H1 (cell line): ENCODE results near the gene KCNQ2. TPM values are rescaled to one million over a fixed set of nuclear protein-coding genes. Genes with fewer than 3 reads are reported as not detected.

Experiments
- BACH1 ChIP-seq: IDR thresholded peaks from 2 replicates; pipeline ENCODE4 v1.6.1; 2012; ENCODE audit warnings: low read length, improper control_type of control experiment
- BRCA1 ChIP-seq: IDR thresholded peaks from 2 replicates; pipeline ENCODE4 v1.6.1; 2012; ENCODE audit warnings: low read depth, low read length, improper control_type of control experiment
- CHD2 ChIP-seq: IDR thresholded peaks from 2 replicates; pipeline ENCODE4 v1.6.1; 2012; ENCODE audit warnings: low read length, improper control_type of control experiment
- E2F6 ChIP-seq: IDR thresholded peaks from 2 replicates; pipeline ENCODE4 v1.6.1; 2012; ENCODE audit warnings: inconsistent platforms
- EGR1 ChIP-seq: IDR thresholded peaks from 2 replicates; pipeline ENCODE4 v1.6.1; 2011; ENCODE audit warnings: low read depth, low read length, borderline replicate concordance
- EP300 ChIP-seq, 2 experiments: IDR thresholded peaks; 1 replicate in 1 of 2; 2 replicates in 1 of 2; pipeline ENCODE4 v1.6.1; 2011 to 2012; ENCODE audit warnings: low read depth in 2 of 2, low read length in 2 of 2, mild to moderate bottlenecking in 2 of 2, borderline replicate concordance in 1 of 2, inconsistent platforms in 1 of 2, moderate library complexity in 1 of 2
- FOSL1 ChIP-seq: IDR thresholded peaks from 2 replicates; pipeline ENCODE4 v1.6.1; 2011; ENCODE audit warnings: mild to moderate bottlenecking, low read depth, low read length, moderate library complexity; ENCODE audit not compliant: insufficient read depth
- GTF2F1 ChIP-seq: IDR thresholded peaks from 2 replicates; pipeline ENCODE4 v1.6.1; 2012; ENCODE audit warnings: low read depth, low read length, improper control_type of control experiment, borderline replicate concordance
- HDAC2 ChIP-seq, 2 experiments: fragments of 300-600 bp in 1 of 2; sonication (generic) in 1 of 2; IDR thresholded peaks; 2 replicates each; pipeline ENCODE4 v1.6.1; 2011 to 2012; ENCODE audit warnings: low read depth in 2 of 2, low read length in 2 of 2, mild to moderate bottlenecking in 2 of 2, moderate library complexity in 2 of 2, borderline replicate concordance in 1 of 2, inconsistent platforms in 1 of 2
- JUND ChIP-seq: IDR thresholded peaks from 2 replicates; pipeline ENCODE4 v1.6.1; 2011; ENCODE audit warnings: mild to moderate bottlenecking, improper control_type of control experiment, low read length
- MAFK ChIP-seq: IDR thresholded peaks from 2 replicates; pipeline ENCODE4 v1.6.1; 2012; ENCODE audit warnings: low read depth, mild to moderate bottlenecking, improper control_type of control experiment, low read length
- NANOG ChIP-seq: IDR thresholded peaks from 2 replicates; pipeline ENCODE4 v1.6.1; 2011; ENCODE audit warnings: low read length, low read depth, mild to moderate bottlenecking, inconsistent platforms; ENCODE audit not compliant: insufficient read depth, poor library complexity, severe bottlenecking
- NRF1 ChIP-seq: IDR thresholded peaks from 2 replicates; pipeline ENCODE4 v1.6.1; 2011; ENCODE audit warnings: mild to moderate bottlenecking, low read depth, low read length, improper control_type of control experiment
- POU5F1 ChIP-seq: IDR thresholded peaks from 2 replicates; pipeline ENCODE4 v1.6.1; 2011; ENCODE audit warnings: low read depth, mild to moderate bottlenecking, low read length, moderate library complexity
- RNF2 ChIP-seq: fragments of 200-900, 300-1000 bp; sonication (generic); IDR thresholded peaks from 2 replicates; pipeline ENCODE4 v1.7.1; 2016; ENCODE audit warnings: borderline replicate concordance, low read depth, mild to moderate bottlenecking, antibody characterized with exemption, low read length; ENCODE audit not compliant: poor library complexity, severe bottlenecking; ENCODE audit errors: missing control alignments
- RXRA ChIP-seq: IDR thresholded peaks from 2 replicates; pipeline ENCODE4 v1.6.1; 2011; ENCODE audit warnings: low read depth, mild to moderate bottlenecking, low read length, moderate library complexity; ENCODE audit not compliant: insufficient read depth
- SIN3A ChIP-seq, 2 experiments: IDR thresholded peaks in 1 of 2; conservative IDR thresholded peaks in 1 of 2; 2 replicates each; pipeline ENCODE4 v1.6.1; 2011 to 2012; ENCODE audit warnings: low read length in 2 of 2, improper control_type of control experiment in 1 of 2, low read depth in 1 of 2, mild to moderate bottlenecking in 1 of 2
- TAF1 ChIP-seq: IDR thresholded peaks from 2 replicates; pipeline ENCODE4 v1.6.1; 2011; ENCODE audit warnings: mild to moderate bottlenecking, low read depth, low read length
- TBP ChIP-seq: IDR thresholded peaks from 2 replicates; pipeline ENCODE4 v1.6.1; 2011; ENCODE audit warnings: low read depth, low read length, improper control_type of control experiment
- polyA plus RNA-seq, 7 experiments: library from polyadenylated mRNA; depleted of rRNA in 3 of 7; stranded (reverse) in 5 of 7; unstranded in 2 of 7; fragments of >200 nt in 5 of 7; fragments of 200-250 nt in 2 of 7; gene quantifications; 1 replicate in 5 of 7; 2 replicates in 1 of 7; 4 replicates in 1 of 7; pipeline versions ENCODE4 v1.2.1 to v1.2.3, GENCODE V29; 2011 to 2013; ENCODE audit warnings: missing spikeins in 2 of 7, mixed read lengths in 2 of 7
- total RNA-seq: library from RNA; stranded (reverse); fragmentation: NEBNext Ultra II Directional; extraction: Animal tissue kit (Norgen Biotek cat#: 25700); gene quantifications from 2 replicates; pipeline ENCODE4 v1.2.1, GENCODE V29; 2021

Gene KCNQ2
- total and polyA plus RNA-seq, 2 of the 8 experiments (the other 6 are each of a cell fraction or from before 2014, with no cell fraction given): 82.6 to 243 TPM

DNA sequence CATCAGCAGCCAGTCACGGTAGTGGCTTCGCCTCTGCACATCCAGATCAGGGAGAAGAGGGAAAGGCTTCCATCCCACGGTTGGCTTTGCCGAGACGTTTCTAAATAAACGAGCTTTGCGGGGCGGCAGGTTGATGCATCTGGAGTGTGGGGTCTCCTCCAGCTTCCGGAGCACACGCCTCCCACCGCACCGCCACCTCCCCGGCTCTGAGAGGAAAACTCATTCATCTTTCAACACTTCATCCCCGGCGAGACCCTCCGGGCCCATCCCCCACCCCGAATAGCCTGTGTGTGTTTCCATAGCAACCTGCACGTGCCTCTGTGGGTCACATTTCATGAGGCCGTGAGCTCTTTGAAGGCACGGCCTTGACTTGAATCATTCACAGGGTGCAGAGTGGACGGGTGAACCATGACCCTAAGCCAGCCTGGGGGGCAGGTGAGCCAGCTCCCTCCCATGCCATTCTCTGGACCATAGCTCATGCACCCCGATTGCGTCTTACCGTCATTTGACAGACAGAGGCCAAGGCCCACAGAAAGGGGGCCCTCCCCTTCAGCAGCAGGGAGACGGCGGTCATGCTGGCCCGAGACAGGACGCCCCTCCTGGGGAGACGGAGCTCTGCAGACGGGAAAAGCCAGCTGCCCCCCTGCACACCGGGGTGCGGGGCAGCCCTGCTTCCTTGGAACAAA is 95.1 kb downstream of the KCNQ2 start (continued):
- no peak for TF ChIP-seq RXRA
- no peak for TF ChIP-seq TAF1
- 0 out of 2 replicates have a peak, but pooled peaks have one; percentile 21 for TF ChIP-seq CHD2
- no peak for TF ChIP-seq BRCA1
- TF ChIP-seq EP300 (IDR thresholded peaks at IDR 0.05; ENCODE audit: borderline replicate concordance in 1 of 2, low read depth in 2 of 2, low read length in 2 of 2): no peak
- TF ChIP-seq NRF1: no peak
- TF ChIP-seq TBP: no peak
- no peak for TF ChIP-seq JUND
- no peak for TF ChIP-seq GTF2F1
- TF ChIP-seq EGR1: no peak
- TF ChIP-seq SIN3A (conservative IDR thresholded peaks at IDR 0.05 in 1 of 2, IDR thresholded peaks at IDR 0.05 in 1 of 2; ENCODE audit: low read depth in 1 of 2, low read length in 2 of 2): peak in 1 of 2 experiments; percentile 70; a peak in 1 of 4 replicates
- TF ChIP-seq FOSL1: no peak
- TF ChIP-seq HDAC2 (IDR thresholded peaks at IDR 0.05; ENCODE audit: borderline replicate concordance in 1 of 2, low read depth in 2 of 2, low read length in 2 of 2): 0 out of 4 replicates have a peak, but pooled peaks of 1 of the 2 experiments have one; percentile 33
- TF ChIP-seq RNF2: no peak
- TF ChIP-seq E2F6: peak; percentile 81
- TF ChIP-seq BACH1: no peak
- TF ChIP-seq POU5F1: no peak
- no peak for TF ChIP-seq NANOG
- TF ChIP-seq MAFK: no peak
